ENCODE data around the gene SUMO2. TPM values are rescaled to one million over a fixed set of nuclear protein-coding genes. Genes with fewer than 3 reads are reported as not detected.

The SUMO2 gene
- total and polyA plus RNA-seq, 9 of the 15 experiments (the other 6 are each of a cell fraction or from before 2014, with no cell fraction given) = 157 to 733 (median 419) TPM

- TF ChIP-seq MNT (conservative IDR thresholded peaks at IDR 0.05) (peak; percentile 83 to 90), RNF2 (IDR thresholded peaks at IDR 0.05) (peak; percentile 93), ZBTB11 (CRISPR knock-in tag; IDR thresholded peaks at IDR 0.05) (peak in 1 of 3 experiments; percentile 83; a peak in 2 of 6 replicates), KDM4B (IDR thresholded peaks at IDR 0.05; ENCODE audit: borderline replicate concordance in 2 of 2, low read depth in 1 of 2) (peak in 1 of 2 experiments; percentile 55; a peak in 1 of 4 replicates), PPARD (CRISPR knock-in tag; IDR thresholded peaks at IDR 0.05) (no peak), HDAC6 (IDR thresholded peaks at IDR 0.05; ENCODE audit: low read depth, low read length) (no peak), ARNT (IDR thresholded peaks at IDR 0.05) (0 out of 4 replicates have a peak, but pooled peaks of 1 of the 2 experiments have one; percentile 32), POLR2AphosphoS5 (IDR thresholded peaks at IDR 0.05; ENCODE audit: control insufficient read depth, insufficient read depth, low read depth, low read length) (peak; percentile 98), TAF1 (IDR thresholded peaks at IDR 0.05; ENCODE audit: control insufficient read depth, extremely low read depth, insufficient read depth, low read length, severe bottlenecking) (peak; percentile 95), NR3C1 (CRISPR knock-in tag; IDR thresholded peaks at IDR 0.05) (0 out of 2 replicates have a peak, but pooled peaks have one; percentile 18), TBP (optimal IDR thresholded peaks at IDR 0.05; ENCODE audit: low read depth, low read length) (peak; percentile 99), MTA1 (IDR thresholded peaks at IDR 0.05; ENCODE audit: borderline replicate concordance) (0 out of 2 replicates have a peak, but pooled peaks have one; percentile 15), ETV6 (IDR thresholded peaks at IDR 0.05; ENCODE audit: borderline replicate concordance in 1 of 2, low read depth in 2 of 2, low read length in 1 of 2) (no peak), ETV6 (CRISPR knock-in tag; IDR thresholded peaks at IDR 0.05; ENCODE audit: borderline replicate concordance) (peak; percentile 87; the same call in 1 of the 2 replicates), NRF1 (conservative IDR thresholded peaks at IDR 0.05 in 1 of 2, IDR thresholded peaks at IDR 0.05 in 1 of 2) (peak; percentile 36 to 52; a peak in 3 of 4 replicates), ZNF24 (IDR thresholded peaks at IDR 0.05) (peak; percentile 48; the same call in 1 of the 2 replicates)
- TF ChIP-seq, protein P1, sequence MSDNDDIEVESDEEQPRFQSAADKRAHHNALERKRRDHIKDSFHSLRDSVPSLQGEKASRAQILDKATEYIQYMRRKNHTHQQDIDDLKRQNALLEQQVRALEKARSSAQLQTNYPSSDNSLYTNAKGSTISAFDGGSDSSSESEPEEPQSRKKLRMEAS (CRISPR knock-in tag; IDR thresholded peaks at IDR 0.05) = peak; percentile 76
- TF ChIP-seq, protein P2, sequence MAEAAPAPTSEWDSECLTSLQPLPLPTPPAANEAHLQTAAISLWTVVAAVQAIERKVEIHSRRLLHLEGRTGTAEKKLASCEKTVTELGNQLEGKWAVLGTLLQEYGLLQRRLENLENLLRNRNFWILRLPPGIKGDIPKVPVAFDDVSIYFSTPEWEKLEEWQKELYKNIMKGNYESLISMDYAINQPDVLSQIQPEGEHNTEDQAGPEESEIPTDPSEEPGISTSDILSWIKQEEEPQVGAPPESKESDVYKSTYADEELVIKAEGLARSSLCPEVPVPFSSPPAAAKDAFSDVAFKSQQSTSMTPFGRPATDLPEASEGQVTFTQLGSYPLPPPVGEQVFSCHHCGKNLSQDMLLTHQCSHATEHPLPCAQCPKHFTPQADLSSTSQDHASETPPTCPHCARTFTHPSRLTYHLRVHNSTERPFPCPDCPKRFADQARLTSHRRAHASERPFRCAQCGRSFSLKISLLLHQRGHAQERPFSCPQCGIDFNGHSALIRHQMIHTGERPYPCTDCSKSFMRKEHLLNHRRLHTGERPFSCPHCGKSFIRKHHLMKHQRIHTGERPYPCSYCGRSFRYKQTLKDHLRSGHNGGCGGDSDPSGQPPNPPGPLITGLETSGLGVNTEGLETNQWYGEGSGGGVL (CRISPR knock-in tag; IDR thresholded peaks at IDR 0.05) = no peak
Measured at GRCh38 chr17:75154195-75155106, 28.3 kb downstream of the SUMO2 start, which contains the start of gene JPT1 (continued).

Data from K562 (cell line).